ENCODE results near the gene UQCR10.
A peak's percentile ranks its signal among the peaks of the same experiment; 100 is the strongest.

The UQCR10 gene

DNA sequence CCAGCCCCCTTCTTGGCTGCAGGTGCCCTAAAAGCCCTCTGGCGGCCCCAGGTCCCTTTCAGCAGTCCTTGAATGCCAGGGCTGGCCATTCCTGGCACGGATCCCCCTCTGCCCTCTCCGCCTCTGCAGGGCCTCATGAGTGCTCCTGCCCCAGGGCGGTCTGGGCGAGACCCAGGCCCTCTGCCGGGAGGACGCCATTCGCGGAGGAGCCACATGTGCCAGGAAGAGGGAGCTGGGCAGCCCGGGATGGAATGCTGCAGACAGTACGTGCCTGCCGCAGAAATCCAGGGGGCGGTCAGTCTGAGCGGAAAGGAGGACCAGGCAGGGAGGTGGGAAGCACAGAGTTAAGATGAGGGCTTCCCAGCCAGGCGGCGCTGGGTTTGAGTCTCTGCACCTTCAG, 44.6 kb upstream of the UQCR10 start:
- TF ChIP-seq CTCF (conservative IDR thresholded peaks at IDR 0.05; ENCODE audit: control insufficient read depth, insufficient read depth, low read depth, low read length) = no peak
- no peak for DNase-seq (ENCODE audit: low read depth)
- H3K4me3 ChIP-seq (ENCODE audit: control insufficient read depth, low read depth, low read length) = no peak overlapping the region

DNA sequence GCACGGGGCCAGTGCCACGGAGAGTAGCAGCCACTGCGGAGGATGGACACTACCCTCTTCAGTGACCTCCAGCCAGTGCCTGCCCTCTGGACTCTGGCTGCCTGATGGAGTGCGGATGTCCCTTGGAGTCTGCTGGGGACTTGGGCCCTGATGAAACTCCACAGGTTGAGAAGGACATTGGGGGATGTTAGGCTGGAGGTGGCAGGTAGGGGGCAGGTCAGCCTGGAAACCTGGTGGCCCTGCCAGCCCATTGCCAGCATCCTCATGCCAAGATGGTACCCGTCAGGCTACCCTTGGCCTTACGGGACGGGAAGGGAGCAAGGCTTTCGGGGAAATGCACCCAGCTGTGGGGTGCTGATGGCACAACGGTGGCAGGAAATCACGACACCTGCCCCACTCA, 43.4 kb upstream of the UQCR10 start:
- no peak for TF ChIP-seq CTCF (conservative IDR thresholded peaks at IDR 0.05; ENCODE audit: control insufficient read depth, insufficient read depth, low read depth, low read length)
- DNase-seq (ENCODE audit: low read depth) = no peak
- H3K4me3 ChIP-seq (ENCODE audit: control insufficient read depth, low read depth, low read length) = no peak overlapping the region

DNA sequence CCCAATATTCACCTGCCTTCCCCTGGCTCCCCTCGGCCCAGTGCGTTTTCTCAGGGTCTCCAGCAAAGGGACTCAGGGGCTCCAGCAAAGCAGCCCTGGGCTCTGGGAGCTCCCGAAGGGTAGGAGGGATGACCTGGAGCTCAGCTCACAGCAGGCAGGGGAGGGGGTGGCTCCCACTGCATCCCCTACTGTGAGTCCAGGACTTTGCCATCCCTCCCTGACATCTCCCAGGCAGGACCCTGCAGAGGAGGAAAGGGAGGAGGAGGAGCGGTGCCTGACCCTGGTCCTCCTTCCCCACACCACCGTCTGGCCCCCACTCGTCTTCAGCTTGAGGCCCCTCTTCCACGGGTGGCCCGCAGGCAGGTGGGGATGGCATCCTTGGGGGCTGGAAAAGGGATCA, 42.3 kb upstream of the UQCR10 start:
- DNase-seq (ENCODE audit: low read depth) = no peak
- TF ChIP-seq CTCF (conservative IDR thresholded peaks at IDR 0.05; ENCODE audit: control insufficient read depth, insufficient read depth, low read depth, low read length) = no peak
- H3K4me3 ChIP-seq (ENCODE audit: control insufficient read depth, low read depth, low read length) = no peak overlapping the region

DNA sequence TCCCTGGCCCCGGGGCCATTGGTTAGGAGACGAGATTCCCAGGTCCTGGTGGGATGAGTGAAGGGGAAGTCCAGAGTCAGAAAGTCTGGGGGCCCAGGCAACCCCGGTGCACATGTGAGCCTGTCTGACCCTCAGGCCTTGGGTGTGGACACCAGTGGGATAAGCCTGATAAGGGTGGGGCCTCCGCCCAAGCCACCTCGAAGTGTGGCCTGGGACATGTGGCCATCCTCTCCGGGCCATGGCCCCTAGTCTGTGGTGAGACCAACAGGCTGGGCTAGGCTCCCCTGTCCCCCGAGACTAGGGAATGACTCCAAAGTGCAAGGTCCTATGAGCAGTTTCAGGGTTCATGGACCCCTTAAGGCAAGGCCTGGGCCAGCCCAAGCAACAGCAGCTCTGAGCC, 41.1 kb upstream of the UQCR10 start:
- no peak for DNase-seq (ENCODE audit: low read depth)
- no peak for TF ChIP-seq CTCF (conservative IDR thresholded peaks at IDR 0.05; ENCODE audit: control insufficient read depth, insufficient read depth, low read depth, low read length)
- no peak overlapping the region for H3K4me3 ChIP-seq (ENCODE audit: control insufficient read depth, low read depth, low read length)

GRCh38 chr22:29726512-29727130, 40.5 kb upstream of the UQCR10 start:
- no peak for TF ChIP-seq CTCF (conservative IDR thresholded peaks at IDR 0.05; ENCODE audit: control insufficient read depth, insufficient read depth, low read depth, low read length)
- no peak overlapping the region for H3K4me3 ChIP-seq (ENCODE audit: control insufficient read depth, low read depth, low read length)

GRCh38 chr22:29727131-29727523, 40.0 kb upstream of the UQCR10 start:
- TF ChIP-seq CTCF (conservative IDR thresholded peaks at IDR 0.05; ENCODE audit: control insufficient read depth, insufficient read depth, low read depth, low read length) = peak; percentile 44
- peak; percentile 49 for DNase-seq (ENCODE audit: low read depth)
- no peak overlapping the region for H3K4me3 ChIP-seq (ENCODE audit: control insufficient read depth, low read depth, low read length)

More at GRCh38 chr22:29726512-29727130, 40.5 kb upstream of the UQCR10 start:
- DNase-seq (ENCODE audit: low read depth) = peak; percentile 29

DNA sequence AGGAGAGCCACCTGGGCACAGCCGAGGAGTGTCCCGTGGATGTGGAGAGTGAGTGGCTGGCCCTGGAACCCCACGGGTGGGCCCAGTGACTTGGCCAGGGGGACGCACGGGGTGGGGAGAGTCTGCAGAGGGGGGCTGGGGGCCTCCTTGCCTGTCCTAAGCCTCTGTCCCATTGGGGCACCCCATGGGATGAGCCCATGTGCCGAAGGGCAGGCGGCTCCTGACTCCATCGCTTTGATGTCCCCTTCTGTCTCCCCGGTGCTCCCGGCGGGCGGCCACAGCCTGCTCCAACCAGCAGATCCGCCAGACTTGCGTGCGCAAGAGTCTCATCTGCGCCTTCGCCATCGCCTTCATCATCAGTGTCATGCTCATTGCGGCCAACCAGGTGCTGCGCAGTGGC, 38.0 kb upstream of the UQCR10 start:
- no peak for DNase-seq (ENCODE audit: low read depth)
- no peak for TF ChIP-seq CTCF (conservative IDR thresholded peaks at IDR 0.05; ENCODE audit: control insufficient read depth, insufficient read depth, low read depth, low read length)
- no peak overlapping the region for H3K4me3 ChIP-seq (ENCODE audit: control insufficient read depth, low read depth, low read length)
